Measurements from ENCODE around the gene BPI. TPM values are rescaled to one million over a fixed set of nuclear protein-coding genes. Genes with fewer than 3 reads are reported as not detected.
A peak's percentile ranks its signal among the peaks of the same experiment; 100 is the strongest.
"Not testable (repeated sequence)": the region's sequence is repeated elsewhere in the genome, so short reads cannot be mapped to it uniquely, and the experiment has no call there.

Gene BPI
- 0.24 and 0.29 TPM in 2 replicates for total RNA-seq (2014; rRNA removed; shearing (Covaris generic))

GRCh38 chr20:38303908-38304379, at the start of gene BPI:
BPI (plus strand) TSS chr20:38304156; CDS start chr20:38304224, 68 bp downstream.
- DNase-seq (ENCODE audit: low read depth): peak; percentile 98

- not testable (repeated sequence) for DNase-seq (ENCODE audit: low read depth)
These were observed 49.3 kb upstream of the BPI start for GRCh38 chr20:38254621-38255020.

- DNase-seq (ENCODE audit: low read depth): no peak
These were observed 48.6 kb upstream of the BPI start for GRCh38 chr20:38255393-38255792.

GRCh38 chr20:38256021-38256420, 47.9 kb upstream of the BPI start:
- DNase-seq (ENCODE audit: low read depth): no peak

- DNase-seq (ENCODE audit: low read depth): no peak
These were observed 47.0 kb upstream of the BPI start for GRCh38 chr20:38256966-38257365.

- DNase-seq (ENCODE audit: low read depth): no peak
These were observed 45.3 kb upstream of the BPI start for GRCh38 chr20:38258545-38259215.

GRCh38 chr20:38260025-38260377, 44.0 kb upstream of the BPI start:
- DNase-seq (ENCODE audit: low read depth): peak; percentile 44

GRCh38 chr20:38260378-38261053, 43.4 kb upstream of the BPI start, which contains the start of gene KIAA1755:
KIAA1755 (minus strand) TSS chr20:38260735; CDS start chr20:38260500, 235 bp downstream.
- DNase-seq (ENCODE audit: low read depth): peak; percentile 35

- DNase-seq (ENCODE audit: low read depth): no peak
These were observed 42.9 kb upstream of the BPI start for GRCh38 chr20:38261054-38261390.

GRCh38 chr20:38262931-38263330, 41.0 kb upstream of the BPI start:
- DNase-seq (ENCODE audit: low read depth): no peak

GRCh38 chr20:38266426-38266825, 37.5 kb upstream of the BPI start:
- no peak for DNase-seq (ENCODE audit: low read depth)

- DNase-seq (ENCODE audit: low read depth): no peak
These were observed 36.7 kb upstream of the BPI start for GRCh38 chr20:38267296-38267695.

- DNase-seq (ENCODE audit: low read depth): no peak
These were observed 35.9 kb upstream of the BPI start for GRCh38 chr20:38267901-38268514.

GRCh38 chr20:38269040-38269439, 34.9 kb upstream of the BPI start:
- no peak for DNase-seq (ENCODE audit: low read depth)

- DNase-seq (ENCODE audit: low read depth): no peak
These were observed 34.2 kb upstream of the BPI start for GRCh38 chr20:38269715-38270114.

GRCh38 chr20:38270869-38271605, 32.9 kb upstream of the BPI start:
- peak; percentile 99 for DNase-seq (ENCODE audit: low read depth)

GRCh38 chr20:38271608-38272120, 32.3 kb upstream of the BPI start:
- no peak for DNase-seq (ENCODE audit: low read depth)

- peak; percentile 85 for DNase-seq (ENCODE audit: low read depth)
These were observed 31.6 kb upstream of the BPI start for GRCh38 chr20:38272398-38272797.

GRCh38 chr20:38272961-38273360, 31.0 kb upstream of the BPI start:
- peak; percentile 83 for DNase-seq (ENCODE audit: low read depth)

GRCh38 chr20:38275815-38276550, 28.0 kb upstream of the BPI start:
- DNase-seq (ENCODE audit: low read depth): peak; percentile 88

GRCh38 chr20:38277285-38277684, 26.7 kb upstream of the BPI start:
- no peak for DNase-seq (ENCODE audit: low read depth)
